Measurements from ENCODE around the gene TNRC6B. TPM values are rescaled to one million over a fixed set of nuclear protein-coding genes. Genes with fewer than 3 reads are reported as not detected.
A peak's percentile ranks its signal among the peaks of the same experiment; 100 is the strongest.

The TNRC6B gene
- total RNA-seq, 4 donors from 2014 or later = 10.5 to 76.0 (median 37.2) TPM

DNA sequence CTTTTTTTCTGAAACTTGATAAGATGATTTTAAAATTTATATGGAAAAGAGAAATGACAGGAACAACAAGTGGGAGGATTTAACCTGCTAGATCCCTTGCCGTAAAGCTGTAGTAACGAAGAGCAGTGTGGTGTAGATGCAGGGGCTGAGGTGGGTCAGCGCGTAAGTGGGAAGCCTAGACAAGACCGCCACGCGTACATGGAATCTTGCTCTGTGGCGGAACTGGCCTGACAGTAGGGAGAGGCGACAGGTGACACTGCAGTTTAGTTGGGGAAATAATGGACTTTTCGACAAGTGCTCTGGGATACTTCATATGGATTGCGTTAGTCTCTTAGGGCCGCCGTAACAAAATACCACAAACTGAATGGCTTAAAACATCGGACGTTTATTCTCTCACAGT lies 28.8 kb downstream of the TNRC6B start:
- peaks cover 0 to 7% of the 10 kb centered on the region in 2 donors for H3K4me1 ChIP-seq
- H3K9me3 ChIP-seq = no peaks in the 10 kb centered on the region
- TF ChIP-seq POLR2A (IDR thresholded peaks at IDR 0.05) = no peak
- TF ChIP-seq, protein P1, sequence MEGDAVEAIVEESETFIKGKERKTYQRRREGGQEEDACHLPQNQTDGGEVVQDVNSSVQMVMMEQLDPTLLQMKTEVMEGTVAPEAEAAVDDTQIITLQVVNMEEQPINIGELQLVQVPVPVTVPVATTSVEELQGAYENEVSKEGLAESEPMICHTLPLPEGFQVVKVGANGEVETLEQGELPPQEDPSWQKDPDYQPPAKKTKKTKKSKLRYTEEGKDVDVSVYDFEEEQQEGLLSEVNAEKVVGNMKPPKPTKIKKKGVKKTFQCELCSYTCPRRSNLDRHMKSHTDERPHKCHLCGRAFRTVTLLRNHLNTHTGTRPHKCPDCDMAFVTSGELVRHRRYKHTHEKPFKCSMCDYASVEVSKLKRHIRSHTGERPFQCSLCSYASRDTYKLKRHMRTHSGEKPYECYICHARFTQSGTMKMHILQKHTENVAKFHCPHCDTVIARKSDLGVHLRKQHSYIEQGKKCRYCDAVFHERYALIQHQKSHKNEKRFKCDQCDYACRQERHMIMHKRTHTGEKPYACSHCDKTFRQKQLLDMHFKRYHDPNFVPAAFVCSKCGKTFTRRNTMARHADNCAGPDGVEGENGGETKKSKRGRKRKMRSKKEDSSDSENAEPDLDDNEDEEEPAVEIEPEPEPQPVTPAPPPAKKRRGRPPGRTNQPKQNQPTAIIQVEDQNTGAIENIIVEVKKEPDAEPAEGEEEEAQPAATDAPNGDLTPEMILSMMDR (IDR thresholded peaks at IDR 0.05) = no peak
- no peaks in the 10 kb centered on the region for H3K27me3 ChIP-seq
- no peak overlapping the region for H3K4me3 ChIP-seq
- intact Hi-C loops (cut with DNase I; ENCODE audit: low total_unique reads) = no loop called here
- no peak overlapping the region for H3K27ac ChIP-seq
- DNase-seq = no peak
- H3K36me3 ChIP-seq = no peaks in the 10 kb centered on the region

DNA sequence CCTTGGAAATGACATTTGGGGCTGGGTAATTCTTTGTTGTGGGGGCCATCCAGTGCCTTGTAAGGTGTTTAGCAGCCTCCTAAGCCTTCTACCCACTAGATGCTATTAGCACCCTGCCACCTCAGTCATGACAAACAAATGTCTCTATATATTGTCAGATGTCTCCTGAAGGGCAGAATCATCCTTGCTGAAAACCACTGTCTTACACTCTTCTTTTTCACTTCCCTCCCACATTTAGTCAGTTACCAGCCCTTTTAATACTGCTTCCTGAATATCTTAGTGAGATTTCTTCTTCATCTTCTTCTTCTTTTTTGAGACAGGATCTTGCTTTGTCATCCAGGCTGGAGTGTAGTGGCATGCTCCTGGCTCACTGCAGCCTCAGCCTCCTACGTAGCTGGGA lies 33.1 kb downstream of the TNRC6B start:
- TF ChIP-seq, protein P1 (IDR thresholded peaks at IDR 0.05) = no peak
- TF ChIP-seq POLR2A (IDR thresholded peaks at IDR 0.05) = no peak
- Histone ChIP-seq H3K27me3 (no peaks in the 10 kb centered on the region), H3K36me3 (no peaks in the 10 kb centered on the region), H3K4me3 (no peak overlapping the region), H3K4me1 (no peaks in the 10 kb centered on the region), H3K27ac (no peak overlapping the region), H3K9me3 (no peaks in the 10 kb centered on the region)
- intact Hi-C loops (cut with DNase I; ENCODE audit: low total_unique reads) = no loop called here
- DNase-seq = no peak

DNA sequence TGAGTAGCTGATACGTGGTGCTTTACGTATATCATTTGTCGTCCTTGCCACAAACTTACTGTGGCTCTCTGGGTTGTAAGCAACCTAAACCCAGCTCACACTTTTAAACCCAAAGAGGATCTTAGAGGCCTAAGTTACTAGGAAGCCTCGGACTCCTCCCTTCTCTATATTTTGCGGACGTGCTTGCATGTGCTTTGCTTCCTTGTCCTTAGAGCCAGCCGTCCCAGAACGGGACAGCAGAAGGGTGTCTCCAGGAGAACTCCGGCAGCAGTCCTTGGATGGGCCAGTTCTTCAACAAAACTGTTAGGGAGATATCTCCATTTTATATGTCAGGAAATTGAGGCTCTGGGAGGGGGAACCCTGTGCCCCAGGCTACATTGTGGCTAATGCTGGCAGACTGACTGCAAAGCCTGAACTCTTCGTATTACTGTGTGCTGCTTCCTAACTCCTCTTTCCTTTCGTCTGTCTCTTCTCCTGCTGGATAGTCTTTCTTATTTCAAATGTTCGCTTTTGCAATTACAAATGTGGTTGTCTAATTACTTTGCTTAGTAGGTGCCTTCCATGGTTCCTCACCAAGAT lies 33.8 kb downstream of the TNRC6B start:
- DNase-seq = no peak
- peak overlapping the region in 1 of 2 donors; percentile 18 for H3K27ac ChIP-seq

DNA sequence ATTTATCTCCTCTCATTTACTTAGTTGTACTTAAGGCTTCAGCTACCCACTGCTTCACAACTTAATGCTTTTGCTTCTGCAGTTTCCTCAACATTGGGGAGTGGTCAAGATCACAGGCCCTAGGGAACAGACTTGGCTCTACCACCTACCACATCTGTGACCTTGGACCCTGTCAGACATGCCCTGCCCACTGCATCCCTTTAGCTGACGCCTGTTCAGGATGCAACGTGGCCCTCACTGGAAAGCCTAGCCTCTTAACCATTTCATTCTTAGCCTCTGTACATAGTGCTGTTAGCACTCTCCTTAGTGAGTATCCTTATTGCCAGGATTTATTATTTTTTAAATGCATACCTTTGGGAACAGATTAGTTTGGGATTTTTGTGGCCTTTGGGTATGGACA lies 34.4 kb downstream of the TNRC6B start:
- intact Hi-C loops (cut with DNase I; ENCODE audit: low total_unique reads) = no loop called here
- Histone ChIP-seq H3K27ac (peak overlapping the region in 1 of 2 donors; percentile 18), H3K4me1 (no peaks in the 10 kb centered on the region), H3K27me3 (no peaks in the 10 kb centered on the region), H3K36me3 (no peaks in the 10 kb centered on the region), H3K4me3 (no peak overlapping the region), H3K9me3 (no peaks in the 10 kb centered on the region)
- TF ChIP-seq, protein P1 (IDR thresholded peaks at IDR 0.05) = no peak
- no peak for TF ChIP-seq POLR2A (IDR thresholded peaks at IDR 0.05)
- DNase-seq = no peak

More for the DNA sequence above, 33.8 kb downstream of the TNRC6B start:
- Histone ChIP-seq H3K4me3 (no peak overlapping the region), H3K36me3 (no peaks in the 10 kb centered on the region), H3K27me3 (no peaks in the 10 kb centered on the region), H3K4me1 (no peaks in the 10 kb centered on the region), H3K9me3 (no peaks in the 10 kb centered on the region)
- TF ChIP-seq POLR2A (IDR thresholded peaks at IDR 0.05) = no peak
- TF ChIP-seq, protein P1 (IDR thresholded peaks at IDR 0.05) = no peak
- intact Hi-C loops (cut with DNase I; ENCODE audit: low total_unique reads) = no loop called here

DNA sequence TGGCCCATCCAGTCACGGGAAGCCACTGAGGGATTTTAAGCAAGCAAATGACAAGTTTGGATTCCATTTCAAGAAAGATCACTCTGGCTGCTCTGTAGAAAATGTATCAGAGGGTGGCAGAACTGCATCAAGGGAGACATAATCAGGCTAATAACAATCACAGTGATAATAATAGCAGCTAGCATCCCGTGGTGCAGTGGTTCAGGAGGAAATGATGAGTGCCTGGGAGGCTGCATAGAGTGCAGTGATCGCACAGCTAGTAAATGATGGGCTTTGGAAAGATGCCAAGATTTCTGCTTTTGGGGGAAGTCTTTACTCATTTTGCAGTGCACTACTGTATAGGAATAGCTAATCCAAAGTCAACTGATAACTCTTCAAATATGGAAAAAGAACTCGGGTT lies 35.8 kb downstream of the TNRC6B start:
- no peaks in the 10 kb centered on the region for H3K4me1 ChIP-seq
- no peaks in the 10 kb centered on the region for H3K27me3 ChIP-seq
- H3K27ac ChIP-seq = no peak overlapping the region
- TF ChIP-seq, protein P1 (IDR thresholded peaks at IDR 0.05) = no peak
- no peak for TF ChIP-seq POLR2A (IDR thresholded peaks at IDR 0.05)
- H3K36me3 ChIP-seq = no peaks in the 10 kb centered on the region
- no peak overlapping the region for H3K4me3 ChIP-seq
- no peaks in the 10 kb centered on the region for H3K9me3 ChIP-seq
- no peak for DNase-seq
- intact Hi-C loops (cut with DNase I; ENCODE audit: low total_unique reads) = no loop called here
